HG02798 (cell line): ENCODE measurements around the gene BRD7.

Experiments used
- ATAC-seq: cut with Tn5 transposase; IDR thresholded peaks from one replicate; pipeline ENCODE4 v1.9.1; 2021; ENCODE audit warnings: mild to moderate bottlenecking; ENCODE audit not compliant: unreplicated experiment, poor library complexity

BRD7 gene

DNA sequence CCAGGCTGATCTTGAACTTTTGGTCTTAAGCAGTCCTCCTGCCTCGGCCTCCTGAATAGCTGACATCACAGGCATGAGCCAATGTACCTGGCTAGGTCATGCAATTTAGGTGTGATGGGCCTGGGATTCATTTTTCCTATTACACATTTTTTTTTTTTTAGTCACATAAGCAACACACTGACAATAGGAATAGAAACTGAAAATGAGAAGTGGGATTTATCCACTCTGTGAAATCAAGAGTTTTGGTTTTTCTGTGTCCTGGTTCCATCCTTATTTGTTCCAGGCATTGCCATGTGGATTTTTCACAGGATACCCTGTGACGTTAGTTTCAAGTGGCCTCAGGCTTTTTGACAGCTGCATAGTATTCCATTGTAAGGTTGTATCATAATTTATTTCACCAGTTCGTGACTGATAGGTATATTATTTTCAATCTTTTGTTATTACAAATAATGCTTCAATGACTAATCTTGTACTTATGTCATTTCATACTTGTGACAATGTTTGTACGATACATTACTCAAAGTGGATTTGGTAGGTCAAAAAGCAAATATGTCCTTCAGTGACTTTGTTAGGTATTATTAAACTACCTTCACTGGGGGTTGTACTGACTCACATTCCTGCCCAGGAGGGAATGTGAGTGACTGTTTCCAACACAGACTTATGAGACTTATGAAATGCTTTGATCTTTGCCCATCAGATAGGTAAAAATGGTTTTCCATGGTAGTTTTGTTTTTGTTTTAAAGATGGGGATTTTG is 91.8 kb downstream of the BRD7 start:
- no peak for ATAC-seq

DNA sequence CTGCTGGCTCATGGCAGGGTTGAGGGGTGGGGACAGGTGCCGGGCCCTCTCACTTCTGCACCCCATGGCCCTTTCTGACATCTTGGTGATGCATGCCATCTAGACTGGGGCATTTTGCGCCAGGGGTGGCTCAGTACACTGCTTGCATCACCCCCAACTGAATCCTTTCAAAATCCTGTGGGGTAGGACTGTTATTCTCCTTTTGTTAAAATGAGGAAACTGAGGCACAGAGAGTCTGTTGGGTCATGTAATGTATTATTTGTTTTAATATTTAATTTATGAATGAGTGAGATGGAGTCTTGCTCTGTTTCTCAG is 92.5 kb downstream of the BRD7 start:
- no peak for ATAC-seq

DNA sequence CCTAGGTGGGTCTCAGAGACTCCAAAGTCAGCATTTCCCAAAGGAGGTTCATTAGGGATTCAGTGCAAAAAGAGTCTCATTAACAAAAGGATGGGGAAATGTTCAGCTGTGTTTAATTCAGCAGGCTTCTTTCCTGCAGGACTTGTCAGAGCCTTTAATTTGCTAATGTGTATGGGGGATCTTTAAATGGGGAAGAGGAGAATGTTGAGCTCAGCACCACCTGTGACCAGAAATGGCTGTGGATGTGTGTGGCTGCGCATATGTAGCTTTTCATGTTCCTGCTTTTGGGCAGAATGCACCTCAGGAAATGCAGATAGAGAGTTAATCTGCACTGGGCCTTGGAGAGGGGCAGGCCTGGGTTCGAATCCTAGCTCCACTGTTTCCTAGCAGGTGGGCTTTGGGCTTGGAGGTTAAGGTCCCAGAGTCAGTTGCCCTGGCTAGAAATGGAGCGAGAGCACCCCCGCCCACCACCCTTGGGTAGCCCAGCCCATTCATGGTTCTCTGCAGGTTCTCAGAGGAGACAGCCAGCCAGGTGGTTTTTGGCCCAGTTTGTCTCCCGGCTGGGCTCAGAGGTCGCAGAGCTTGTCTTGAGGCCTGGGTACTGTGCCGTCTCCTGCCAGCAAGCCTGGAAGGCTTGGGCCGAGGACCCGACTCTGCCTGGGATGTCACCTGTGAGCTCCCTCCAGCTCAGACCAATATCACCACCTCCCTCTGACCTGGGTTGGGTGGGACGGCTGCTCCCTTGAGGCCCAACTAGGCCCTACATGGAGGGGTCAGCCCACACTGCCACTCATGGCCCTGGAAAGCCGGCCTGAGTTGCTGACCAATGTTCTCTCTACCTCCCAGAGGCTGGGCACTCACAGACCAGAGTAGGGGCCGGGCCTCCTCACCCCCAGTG is 93.1 kb downstream of the BRD7 start:
- ATAC-seq, result no peak

DNA sequence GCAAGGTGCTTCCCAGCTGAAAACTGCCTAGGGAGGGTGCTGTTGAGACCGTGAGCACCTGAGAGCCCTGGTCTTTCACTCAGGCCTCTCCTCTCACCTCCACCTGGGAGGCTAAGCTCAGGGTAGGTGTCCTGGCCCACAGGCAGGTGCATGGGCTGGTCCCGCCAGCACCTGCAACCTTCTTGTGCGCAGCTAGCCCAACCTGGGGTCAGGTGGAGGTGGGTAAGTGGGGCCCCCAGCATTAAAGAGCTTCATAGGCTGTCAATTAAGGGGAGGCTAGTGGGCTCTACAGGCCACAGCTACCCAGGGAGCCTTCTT is 93.7 kb downstream of the BRD7 start:
- no peak for ATAC-seq

DNA sequence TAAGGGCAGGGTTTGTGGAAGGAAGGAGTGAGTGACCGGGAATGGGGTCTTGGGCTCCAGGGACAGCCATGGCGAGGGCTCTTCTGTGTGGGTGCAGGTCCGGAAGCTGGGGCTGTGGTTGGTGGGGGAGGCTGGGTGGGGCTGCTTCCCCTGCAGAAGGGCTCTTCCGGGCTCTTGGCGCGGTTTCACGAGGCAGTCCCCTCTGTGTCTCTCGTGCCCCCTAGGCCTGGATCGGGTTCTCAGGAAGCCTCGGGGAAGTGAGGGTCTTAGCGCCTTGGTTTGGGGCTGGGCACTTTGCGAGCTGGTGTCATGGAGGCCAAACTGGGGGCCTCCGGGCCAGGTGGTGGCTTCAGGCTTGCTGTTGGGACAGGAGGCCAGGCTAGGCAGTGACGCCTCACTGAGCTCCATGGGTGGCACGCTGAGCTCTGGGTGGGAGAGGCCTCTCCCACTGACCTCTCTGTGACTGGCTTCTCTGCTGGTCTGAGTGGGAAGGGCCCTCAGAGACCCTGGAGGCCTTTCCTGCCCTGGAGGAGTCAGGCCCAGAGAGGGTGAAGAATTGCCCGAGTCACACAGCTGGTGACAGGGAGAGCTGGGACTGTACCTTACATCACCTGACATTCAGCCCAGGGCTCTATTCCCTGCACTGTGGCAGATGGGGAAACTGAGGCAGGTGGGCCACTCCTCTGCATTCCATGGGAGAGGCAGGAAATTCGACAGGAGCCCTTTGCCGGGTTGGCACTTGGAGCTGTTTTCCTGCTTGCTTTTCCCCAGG is 94.3 kb downstream of the BRD7 start:
- peak; percentile 35 for ATAC-seq

DNA sequence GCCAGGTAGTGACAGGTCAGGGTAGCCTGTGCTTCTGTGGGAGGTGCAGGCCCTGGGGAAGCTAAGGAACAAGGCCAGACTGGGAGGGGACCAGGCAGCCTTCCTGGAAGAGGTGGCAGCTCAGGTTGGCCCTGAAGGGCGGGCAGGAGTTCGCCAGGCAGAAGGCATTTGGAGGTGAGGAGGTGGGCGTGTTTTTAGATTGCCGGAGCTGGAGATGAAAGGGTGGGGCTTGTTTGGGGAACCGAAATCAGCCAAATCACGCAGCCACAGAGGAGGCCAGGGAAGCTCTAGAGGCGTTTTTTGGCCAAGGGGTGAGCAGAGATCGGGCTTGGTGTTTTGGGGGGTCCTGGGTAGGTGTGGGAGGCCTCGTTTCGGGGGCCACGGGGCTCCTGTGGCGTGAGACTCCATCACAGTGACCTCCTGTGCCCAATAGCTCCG is 94.9 kb downstream of the BRD7 start:
- ATAC-seq, result peak; percentile 71

DNA sequence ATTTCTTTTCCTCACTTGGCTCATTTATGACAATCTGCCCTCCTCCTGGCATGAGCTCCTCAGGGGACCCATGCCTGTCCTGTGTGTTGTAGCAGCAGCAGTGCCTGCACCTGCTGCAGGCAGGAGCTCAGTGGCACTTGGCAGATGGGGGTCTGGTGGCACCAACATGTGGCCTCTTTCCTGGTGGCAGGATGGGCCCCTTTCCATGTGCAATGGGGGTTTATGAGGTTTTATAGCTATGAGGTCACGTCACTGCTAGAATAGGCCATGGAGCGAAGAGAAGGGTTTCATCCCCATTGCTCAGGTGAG is 95.5 kb downstream of the BRD7 start:
- ATAC-seq, result no peak

DNA sequence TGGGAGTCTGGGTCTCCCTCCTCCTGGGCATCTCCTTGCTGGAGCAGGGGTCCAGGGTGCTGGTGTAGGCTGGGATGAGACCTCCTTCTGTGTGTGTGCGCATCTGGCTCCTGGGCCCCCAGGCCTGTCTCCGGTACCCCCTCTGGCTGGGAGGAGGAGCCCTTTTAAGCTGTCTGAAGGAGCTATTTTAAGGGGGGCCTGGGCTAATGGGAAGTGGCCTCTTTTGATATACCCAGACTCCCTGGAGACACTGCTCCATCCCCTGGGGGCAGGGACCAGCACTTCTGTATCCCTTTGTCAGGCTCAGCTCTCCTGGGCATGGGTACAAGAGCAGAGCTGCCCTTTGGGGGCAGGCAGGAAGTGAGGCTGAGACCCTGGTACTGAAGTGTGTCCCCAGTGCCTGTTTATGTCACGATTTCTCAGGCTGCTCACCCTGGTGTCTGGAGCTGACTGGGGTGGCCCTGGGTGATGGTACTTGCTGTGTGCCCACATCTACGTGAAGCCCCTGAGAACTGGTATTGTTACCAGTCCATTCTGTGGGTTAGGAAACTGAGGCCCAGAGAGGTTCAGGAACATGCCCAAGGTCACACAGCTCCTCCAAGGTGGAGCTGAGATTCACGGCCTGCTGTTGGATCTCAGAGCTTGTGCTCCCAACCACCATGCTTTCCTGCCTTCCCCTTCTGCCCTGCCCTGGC is 96.0 kb downstream of the BRD7 start:
- ATAC-seq, result no peak

DNA sequence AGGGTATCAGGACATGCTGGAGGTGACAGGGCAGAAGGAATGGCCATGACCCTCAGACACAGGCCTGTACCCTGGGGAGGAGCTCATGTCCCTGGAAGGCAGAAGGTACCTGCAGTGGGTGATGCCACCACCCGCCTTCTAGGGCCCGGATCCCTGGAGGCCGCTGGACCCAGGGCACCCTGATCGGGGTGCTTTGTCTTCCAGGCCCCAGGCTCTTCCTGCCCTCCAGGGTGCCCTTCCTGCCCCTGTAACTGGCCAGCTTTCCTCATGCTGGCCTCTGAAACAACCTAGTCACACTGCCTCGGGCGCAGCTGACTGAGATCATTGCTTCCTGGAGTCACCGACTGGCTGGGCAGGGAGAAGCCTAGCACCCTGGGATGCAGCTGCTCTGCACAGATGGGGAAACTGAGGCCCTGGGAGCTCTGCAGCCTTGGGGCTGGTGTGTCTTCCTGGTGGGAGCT is 96.6 kb downstream of the BRD7 start:
- no peak for ATAC-seq

DNA sequence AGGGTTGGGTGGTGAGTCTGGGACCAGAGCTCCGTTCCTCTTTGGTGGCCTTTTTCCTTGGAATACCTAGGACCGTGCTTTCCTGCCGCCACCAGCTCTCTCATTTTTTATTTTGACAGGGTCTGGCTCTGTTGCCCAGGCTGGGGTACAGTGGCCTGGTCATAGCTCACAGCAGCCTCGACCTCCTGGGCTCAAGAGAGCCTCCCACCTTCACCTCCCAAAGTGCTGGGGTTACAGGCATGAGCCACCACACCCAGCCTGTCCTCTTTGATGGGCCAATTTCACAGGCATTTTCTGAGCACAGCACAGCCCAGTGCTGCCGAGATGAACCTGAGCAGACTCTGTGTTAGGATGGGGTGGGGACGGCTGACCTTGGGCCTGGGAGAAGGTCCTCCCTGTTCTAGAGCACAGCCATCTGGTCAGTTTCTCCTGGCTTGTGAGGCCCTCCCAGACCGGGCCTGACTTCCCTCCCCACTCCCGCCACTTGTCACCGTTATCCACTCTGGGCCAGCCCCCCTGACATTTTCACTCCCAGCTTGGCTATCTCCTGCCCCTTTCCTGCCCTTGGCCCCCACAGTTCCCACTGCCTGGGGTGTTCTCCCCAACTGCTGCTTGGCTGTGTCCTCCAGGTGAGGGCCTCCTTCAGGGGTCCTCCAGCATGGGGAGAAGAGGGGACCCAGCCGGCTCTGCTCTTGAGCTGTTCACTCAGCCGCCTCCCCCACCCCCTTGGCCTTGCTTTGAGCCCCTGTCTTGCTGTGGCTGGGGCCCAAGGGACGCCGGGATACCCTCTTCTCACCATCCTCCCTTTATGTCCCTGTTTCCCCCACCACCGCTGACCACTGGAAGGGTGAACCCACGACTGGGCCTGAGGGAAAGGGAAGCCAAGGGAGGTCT is 97.4 kb downstream of the BRD7 start:
- ATAC-seq, result no peak

DNA sequence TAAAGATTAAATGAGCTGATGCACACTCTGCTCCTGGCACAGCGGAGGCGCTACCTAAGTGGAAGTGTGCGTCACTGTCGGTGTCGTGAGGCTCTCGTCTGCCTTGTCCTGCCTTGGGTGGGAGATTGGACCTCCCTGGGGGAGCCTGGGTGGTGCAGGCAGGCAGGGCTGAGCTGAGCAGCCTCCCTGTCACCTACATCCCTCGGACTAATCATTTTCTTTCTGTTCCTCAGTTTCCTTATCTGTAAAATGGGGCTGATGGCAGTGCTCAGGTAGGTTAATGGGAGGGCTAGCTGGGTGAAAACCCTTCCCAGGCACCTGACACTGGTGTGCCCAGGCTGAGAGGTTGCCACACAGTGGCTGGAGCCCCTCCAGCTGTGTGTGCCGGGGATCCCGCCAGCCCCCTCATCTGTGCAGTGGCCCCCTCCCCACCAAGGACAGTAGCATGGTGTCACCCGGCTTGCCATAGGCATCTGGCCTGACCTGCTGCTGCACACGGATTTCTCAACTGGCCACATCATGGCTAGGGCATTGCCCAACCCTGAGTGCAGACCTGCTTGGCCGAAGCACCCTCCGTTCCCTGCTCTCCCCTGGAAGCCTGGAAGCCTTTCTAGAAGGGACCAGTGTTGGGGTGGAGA is 98.2 kb downstream of the BRD7 start:
- ATAC-seq, result no peak

DNA sequence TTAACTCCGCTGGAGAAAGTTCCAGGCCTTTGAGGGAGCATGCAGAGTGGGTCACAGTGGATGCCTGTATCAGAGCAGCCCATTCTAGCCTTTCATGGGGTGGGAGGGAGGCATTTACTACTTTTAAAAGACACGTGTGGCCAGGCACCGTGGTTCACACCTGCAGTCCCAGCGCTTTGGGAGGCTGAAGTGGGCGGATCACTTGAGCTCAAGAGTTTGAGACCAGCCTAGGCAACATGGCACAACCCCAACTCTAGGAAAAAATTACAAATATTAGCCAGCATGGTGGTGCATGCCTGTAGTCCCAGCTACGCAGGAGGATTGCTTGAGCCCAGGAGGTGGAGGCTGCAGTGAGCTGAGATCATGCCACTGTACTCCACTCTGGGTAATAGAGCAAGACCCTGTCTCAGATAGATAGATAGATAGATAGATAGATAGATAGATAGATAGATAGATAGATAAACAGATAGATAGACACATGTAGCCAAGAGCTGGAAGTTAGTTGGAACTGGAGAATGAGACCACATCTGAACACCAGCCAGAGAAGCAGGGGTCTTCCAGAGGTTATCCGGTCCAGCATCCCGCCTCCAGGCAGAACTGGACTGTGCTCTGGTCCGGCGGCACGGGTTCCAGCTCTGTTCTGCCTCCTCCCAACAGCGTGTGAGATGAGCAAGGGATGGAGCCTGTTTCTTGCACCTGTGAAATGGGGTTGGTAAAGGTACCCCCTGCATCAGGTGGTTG is 98.8 kb downstream of the BRD7 start:
- no peak for ATAC-seq

DNA sequence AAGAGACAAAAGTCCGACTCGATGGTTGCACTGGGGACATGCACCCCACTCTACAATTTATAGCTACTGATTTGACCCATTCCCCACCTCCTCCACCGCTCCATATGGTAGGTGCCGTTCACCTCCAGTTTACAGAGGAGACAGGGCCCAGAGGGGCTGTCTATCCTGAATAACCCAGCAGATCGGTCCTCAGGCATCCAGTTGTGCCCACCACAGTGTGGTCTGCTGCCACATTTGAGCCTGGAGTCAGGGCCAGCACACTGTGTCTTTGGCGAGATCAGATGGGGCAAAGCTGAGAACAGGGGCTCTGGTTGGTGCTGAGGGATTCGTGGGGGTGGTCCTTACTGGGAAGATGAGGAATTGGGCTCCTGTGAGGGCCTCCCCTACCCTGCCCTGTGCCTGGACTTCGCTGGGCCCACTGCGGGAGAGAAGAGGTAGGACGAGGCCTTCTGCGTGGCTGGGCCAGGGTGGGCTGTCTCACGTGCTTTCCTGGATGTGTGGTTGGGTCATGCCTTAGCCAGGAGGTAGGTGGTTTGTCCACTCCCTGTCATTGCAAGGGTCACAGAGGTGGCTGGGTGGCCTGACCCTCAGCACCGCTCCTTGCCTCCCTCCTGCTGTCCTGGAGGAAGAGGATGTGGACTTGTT is 99.6 kb downstream of the BRD7 start:
- no peak for ATAC-seq

DNA sequence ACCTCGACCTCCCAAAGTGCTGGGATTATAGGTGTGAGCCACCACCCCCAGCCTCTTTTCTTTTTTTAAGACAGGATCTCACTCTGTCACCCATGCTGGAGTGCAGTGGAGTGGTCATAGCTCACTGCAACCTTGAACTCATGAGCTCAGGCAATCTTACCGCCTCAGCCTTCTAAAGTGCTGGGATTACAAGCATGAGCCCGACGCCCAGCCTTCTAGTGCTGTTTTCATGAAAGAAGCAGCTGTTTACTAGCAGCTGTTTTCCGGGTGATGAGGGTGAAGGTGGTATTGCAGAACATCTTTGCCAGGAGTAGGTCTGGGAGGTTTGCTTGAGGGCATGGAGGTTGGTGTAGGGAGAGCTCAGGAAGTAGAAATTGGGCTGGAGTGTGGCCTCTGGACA is 100.4 kb downstream of the BRD7 start:
- no peak for ATAC-seq

DNA sequence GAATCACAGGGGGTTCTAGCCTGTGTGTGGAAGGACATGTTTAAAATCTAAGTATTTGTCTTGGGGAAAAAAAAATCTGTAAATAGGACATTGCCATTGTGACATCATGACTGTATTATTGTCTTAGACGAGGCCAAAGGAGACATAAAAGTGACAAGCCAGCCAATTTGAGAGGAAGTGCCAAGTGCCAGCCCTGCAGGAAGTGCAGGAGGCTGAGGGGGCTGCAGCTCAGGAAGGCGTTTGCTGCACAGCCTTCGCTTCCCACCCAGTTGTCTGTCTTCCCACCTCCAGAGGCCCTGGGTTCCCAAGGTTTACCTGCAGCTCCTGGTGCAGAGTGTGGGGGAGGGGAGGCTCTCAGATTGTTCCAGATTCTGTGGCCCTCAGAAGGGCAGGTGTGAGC is 101.1 kb downstream of the BRD7 start:
- no peak for ATAC-seq

DNA sequence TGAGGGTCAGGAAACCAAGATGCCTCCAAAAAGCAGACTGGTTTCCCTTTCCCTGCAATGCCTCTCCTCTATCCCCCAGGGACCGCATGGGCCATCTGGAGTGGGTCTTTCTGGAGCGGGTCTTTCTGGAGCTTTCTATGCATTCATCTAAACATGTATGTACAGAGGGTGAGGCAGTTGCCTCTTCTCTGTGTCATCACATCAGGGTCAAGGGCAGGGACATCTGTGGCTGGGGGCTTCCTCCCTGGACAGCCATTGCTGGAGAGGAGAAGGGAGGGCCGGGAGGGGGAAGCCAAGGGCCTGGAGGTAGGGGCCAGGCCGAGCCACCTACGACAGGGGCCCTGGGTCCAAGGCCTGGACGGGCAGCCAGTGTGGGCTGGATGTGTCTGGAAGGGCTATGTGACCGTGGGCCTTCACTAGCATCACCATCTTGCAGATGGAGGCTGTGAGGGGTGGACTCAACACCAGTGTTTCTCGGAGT is 101.6 kb downstream of the BRD7 start:
- no peak for ATAC-seq

DNA sequence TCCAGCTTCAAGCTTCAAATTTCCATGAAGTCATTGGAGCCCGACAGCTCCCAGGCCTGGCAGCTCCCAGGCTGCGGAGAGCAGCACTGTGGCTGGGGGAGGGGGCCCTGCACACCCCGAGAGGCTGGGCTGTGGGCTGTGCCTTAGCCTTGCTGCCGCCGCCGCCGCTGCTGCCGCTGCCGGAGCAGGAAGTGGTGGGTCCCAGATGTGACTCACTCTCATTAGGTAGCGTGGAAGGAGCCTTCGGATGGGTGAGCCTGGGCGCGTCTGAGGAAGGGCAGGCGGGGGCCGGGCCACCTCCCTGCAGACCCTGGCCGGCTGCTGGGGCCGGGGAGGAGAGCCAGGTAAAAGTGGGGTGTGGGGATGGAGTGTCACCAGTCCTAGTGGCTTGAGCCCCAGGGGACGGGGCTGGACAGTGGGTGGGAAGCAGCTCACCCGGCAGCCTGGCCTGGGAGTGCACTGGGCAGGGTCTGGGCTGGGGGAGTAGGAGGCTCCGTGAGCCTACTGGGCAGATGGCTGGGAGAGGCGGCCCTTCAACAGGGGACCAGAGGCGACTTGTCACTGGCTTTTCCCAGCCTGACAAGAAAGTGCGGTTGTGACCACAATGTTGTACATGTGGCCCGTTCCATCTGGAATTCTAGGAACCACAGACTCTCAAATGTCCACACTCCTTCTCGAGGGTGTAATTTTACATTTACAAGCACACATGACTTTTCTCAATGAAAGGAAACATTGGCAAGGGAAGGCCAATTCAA is 102.3 kb downstream of the BRD7 start, which contains the start of gene ADCY7:
TSS of gene ADCY7 (plus strand) at position 215 of the 755 bp plus-strand sequence. CDS start 21,629 bp downstream, outside the sequence.
- ATAC-seq, result peak; percentile 85
